Uterus (tissue), 4 donors: ENCODE measurements around the gene CRYBG2. TPM values are rescaled to one million over a fixed set of nuclear protein-coding genes. Genes with fewer than 3 reads are reported as not detected.
"Not testable (repeated sequence)": the region's sequence is repeated elsewhere in the genome, so short reads cannot be mapped to it uniquely, and the experiment has no call there.

Experiments used
- DNase-seq, 2 donors: peaks; one replicate each; pipeline ENCODE4 v3.0.0-alpha.2; 2019 to 2020
- H3K27ac ChIP-seq, 2 donors: fragments of 200-600 bp; sonication (generic); 1 replicate in 1 of 2; 2 replicates in 1 of 2; pipeline ENCODE4 v1.5.1; 2016 to 2018
- H3K27me3 ChIP-seq, 2 donors: fragments of 200-600 bp; sonication (generic); one replicate each; pipeline ENCODE4 v1.5.1; 2018 to 2019; ENCODE audit warnings: control low read depth in 1 of 2
- H3K36me3 ChIP-seq, 2 donors: fragments of 200-600 bp; sonication (generic); one replicate each; pipeline ENCODE4 v1.5.1; 2019; ENCODE audit warnings: control low read depth in 1 of 2
- H3K4me1 ChIP-seq, 2 donors: fragments of 200-600 bp; sonication (generic); one replicate each; pipeline ENCODE4 v1.5.1; 2018 to 2019; ENCODE audit warnings: control low read depth in 1 of 2
- H3K4me3 ChIP-seq, 2 donors: fragments of 200-600 bp; sonication (generic); 1 replicate in 1 of 2; 2 replicates in 1 of 2; pipeline ENCODE4 v1.5.1; 2018 to 2019; ENCODE audit warnings: mild to moderate bottlenecking in 1 of 2
- H3K9me3 ChIP-seq, 2 donors: fragments of 200-600 bp; sonication (generic); one replicate each; pipeline ENCODE4 v1.5.1; 2019; ENCODE audit warnings: control low read depth in 1 of 2
- POLR2A ChIP-seq, 2 donors: fragments of 450-650 bp; IDR thresholded peaks; one replicate each; pipeline ENCODE4 v1.6.1; 2016; ENCODE audit warnings: antibody characterized with exemption in 2 of 2, mild to moderate bottlenecking in 1 of 2, moderate library complexity in 1 of 2
- intact Hi-C: fragments of 100-400 bp; cut with DNase I; formaldehyde crosslinking; loops from one replicate; pipeline ENCODE4 v1.15.1; 2023; ENCODE audit warnings: low total_unique reads
- total RNA-seq, 4 donors: library from RNA; depleted of rRNA in 3 of 4; stranded (reverse); fragments of >200 nt in 3 of 4; gene quantifications; one replicate each; pipeline versions ENCODE4 v1.1.0 to v1.2.4, GENCODE V29; 2014 to 2023
- TF ChIP-seq, protein P1 (sequence below), 4 experiments: fragments of 200-600 bp in 2 of 4; fragments of 450-650 bp in 2 of 4; sonication (generic) in 2 of 4; IDR thresholded peaks; one replicate each; pipeline ENCODE4 v1.5.1; 2016 to 2019; ENCODE audit warnings: antibody characterized with exemption in 4 of 4, mild to moderate bottlenecking in 2 of 4, moderate library complexity in 1 of 4
- donor health status: DM: yes; HTN: yes; CAD: no.

Gene CRYBG2
- total RNA-seq, 4 donors from 2014 or later, result 3.0 TPM; not detected in 3

GRCh38 chr1:26335774-26336476 is 18.0 kb downstream of the CRYBG2 start:
- DNase-seq, result peak in 1 of 2 donors; percentile 47
- Histone ChIP-seq H3K4me1 (peaks cover 0 to 9% of the 10 kb centered on the region in 2 donors), H3K27me3 (peaks cover 5 to 20% of the 10 kb centered on the region in 2 donors), H3K9me3 (no peaks in the 10 kb centered on the region), H3K4me3 (peak overlapping the region; percentile 3 to 31), H3K27ac (no peak overlapping the region), H3K36me3 (no peaks in the 10 kb centered on the region)
- TF ChIP-seq, protein P1, sequence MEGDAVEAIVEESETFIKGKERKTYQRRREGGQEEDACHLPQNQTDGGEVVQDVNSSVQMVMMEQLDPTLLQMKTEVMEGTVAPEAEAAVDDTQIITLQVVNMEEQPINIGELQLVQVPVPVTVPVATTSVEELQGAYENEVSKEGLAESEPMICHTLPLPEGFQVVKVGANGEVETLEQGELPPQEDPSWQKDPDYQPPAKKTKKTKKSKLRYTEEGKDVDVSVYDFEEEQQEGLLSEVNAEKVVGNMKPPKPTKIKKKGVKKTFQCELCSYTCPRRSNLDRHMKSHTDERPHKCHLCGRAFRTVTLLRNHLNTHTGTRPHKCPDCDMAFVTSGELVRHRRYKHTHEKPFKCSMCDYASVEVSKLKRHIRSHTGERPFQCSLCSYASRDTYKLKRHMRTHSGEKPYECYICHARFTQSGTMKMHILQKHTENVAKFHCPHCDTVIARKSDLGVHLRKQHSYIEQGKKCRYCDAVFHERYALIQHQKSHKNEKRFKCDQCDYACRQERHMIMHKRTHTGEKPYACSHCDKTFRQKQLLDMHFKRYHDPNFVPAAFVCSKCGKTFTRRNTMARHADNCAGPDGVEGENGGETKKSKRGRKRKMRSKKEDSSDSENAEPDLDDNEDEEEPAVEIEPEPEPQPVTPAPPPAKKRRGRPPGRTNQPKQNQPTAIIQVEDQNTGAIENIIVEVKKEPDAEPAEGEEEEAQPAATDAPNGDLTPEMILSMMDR (IDR thresholded peaks at IDR 0.05), result no peak
- no peak for TF ChIP-seq POLR2A (IDR thresholded peaks at IDR 0.05)
- intact Hi-C loops, result no loop called here

GRCh38 chr1:26333312-26333711 is 20.6 kb downstream of the CRYBG2 start:
- DNase-seq, H3K4me3 ChIP-seq, H3K4me1 ChIP-seq, H3K9me3 ChIP-seq, H3K27ac ChIP-seq, intact Hi-C loops, H3K36me3 ChIP-seq: not testable (repeated sequence)
- H3K27me3 ChIP-seq, result peaks cover 5 to 20% of the 10 kb centered on the region in 2 donors

GRCh38 chr1:26330276-26330675 is 23.7 kb downstream of the CRYBG2 start:
- no peak for TF ChIP-seq POLR2A (IDR thresholded peaks at IDR 0.05)
- TF ChIP-seq, protein P1 (IDR thresholded peaks at IDR 0.05), result no peak
- Histone ChIP-seq H3K36me3 (no peaks in the 10 kb centered on the region), H3K4me1 (no peaks in the 10 kb centered on the region), H3K4me3 (no peak overlapping the region), H3K9me3 (no peaks in the 10 kb centered on the region), H3K27ac (no peak overlapping the region), H3K27me3 (peaks cover 0 to 12% of the 10 kb centered on the region in 2 donors)
- intact Hi-C loops, result no loop called here
- DNase-seq, result no peak

- intact Hi-C loops, H3K4me1 ChIP-seq, H3K4me3 ChIP-seq, H3K27ac ChIP-seq, DNase-seq, H3K27me3 ChIP-seq, H3K36me3 ChIP-seq, H3K9me3 ChIP-seq: not testable (repeated sequence)
Observed at GRCh38 chr1:26329380-26329779, 24.6 kb downstream of the CRYBG2 start.

DNA sequence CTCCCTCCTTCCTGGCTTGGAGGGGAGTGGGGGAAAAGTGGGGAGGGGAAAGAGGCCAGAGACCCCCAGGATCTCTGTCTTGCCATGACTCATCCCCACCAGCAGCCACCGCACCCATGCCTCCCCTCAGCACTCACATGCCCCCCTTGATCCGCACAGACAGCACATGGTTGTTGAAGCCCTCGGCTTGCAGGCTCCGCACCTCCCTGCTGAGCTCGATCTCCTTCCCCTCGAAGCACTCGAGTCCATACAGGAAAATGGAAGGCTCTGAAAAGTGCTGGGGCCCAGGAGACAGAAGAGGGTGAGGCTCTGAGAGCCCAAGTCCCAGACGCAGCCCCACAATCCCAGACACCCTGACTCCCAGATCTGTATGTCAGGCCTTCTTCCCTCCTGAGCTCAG is 25.3 kb downstream of the CRYBG2 start:
- intact Hi-C loops, result no loop called here
- no peaks in the 10 kb centered on the region for H3K36me3 ChIP-seq
- H3K4me3 ChIP-seq, result no peak overlapping the region
- no peaks in the 10 kb centered on the region for H3K4me1 ChIP-seq
- no peak overlapping the region for H3K27ac ChIP-seq
- DNase-seq, result no peak
- H3K27me3 ChIP-seq, result no peaks in the 10 kb centered on the region
- TF ChIP-seq, protein P1 (IDR thresholded peaks at IDR 0.05), result no peak
- no peak for TF ChIP-seq POLR2A (IDR thresholded peaks at IDR 0.05)
- H3K9me3 ChIP-seq, result no peaks in the 10 kb centered on the region

- no peak for DNase-seq
- Histone ChIP-seq H3K4me1 (no peaks in the 10 kb centered on the region), H3K4me3 (no peak overlapping the region), H3K9me3 (no peaks in the 10 kb centered on the region), H3K27me3 (no peaks in the 10 kb centered on the region), H3K27ac (no peak overlapping the region), H3K36me3 (no peaks in the 10 kb centered on the region)
- intact Hi-C loops, result no loop called here
- no peak for TF ChIP-seq POLR2A (IDR thresholded peaks at IDR 0.05)
Observed at GRCh38 chr1:26327956-26328362, 26.0 kb downstream of the CRYBG2 start.
